T-helper 1 cell treated with Interleukin-12 subunit alpha and Interleukin-12 subunit beta and Interleukin-4 antibody, amounts not matched to agents 30 μg/mL and 1 μg/mL, for 36 hours (primary cell): Measurements from ENCODE around the gene CCL16.
"Not testable (repeated sequence)": the region's sequence is repeated elsewhere in the genome, so short reads cannot be mapped to it uniquely, and the experiment has no call there.

Experiments
- H3K27ac Mint-ChIP-seq: one replicate; pipeline ENCODE4 v1.8.0; 2021; ENCODE audit warnings: mild to moderate bottlenecking, mixed read lengths
- H3K27me3 Mint-ChIP-seq: one replicate; pipeline ENCODE4 v1.8.0; 2021; ENCODE audit warnings: low read depth, mixed read lengths
- H3K36me3 Mint-ChIP-seq: one replicate; pipeline ENCODE4 v1.8.0; 2021; ENCODE audit warnings: low read depth, mixed read lengths
- H3K4me1 Mint-ChIP-seq: one replicate; pipeline ENCODE4 v1.8.0; 2021; ENCODE audit warnings: low read depth, mixed read lengths
- H3K4me3 Mint-ChIP-seq: one replicate; pipeline ENCODE4 v1.8.0; 2021; ENCODE audit warnings: mild to moderate bottlenecking, moderate library complexity, mixed read lengths
- H3K9me3 Mint-ChIP-seq: one replicate; pipeline ENCODE4 v1.8.0; 2021; ENCODE audit warnings: mixed read lengths

The CCL16 gene, protein sequence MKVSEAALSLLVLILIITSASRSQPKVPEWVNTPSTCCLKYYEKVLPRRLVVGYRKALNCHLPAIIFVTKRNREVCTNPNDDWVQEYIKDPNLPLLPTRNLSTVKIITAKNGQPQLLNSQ

DNA sequence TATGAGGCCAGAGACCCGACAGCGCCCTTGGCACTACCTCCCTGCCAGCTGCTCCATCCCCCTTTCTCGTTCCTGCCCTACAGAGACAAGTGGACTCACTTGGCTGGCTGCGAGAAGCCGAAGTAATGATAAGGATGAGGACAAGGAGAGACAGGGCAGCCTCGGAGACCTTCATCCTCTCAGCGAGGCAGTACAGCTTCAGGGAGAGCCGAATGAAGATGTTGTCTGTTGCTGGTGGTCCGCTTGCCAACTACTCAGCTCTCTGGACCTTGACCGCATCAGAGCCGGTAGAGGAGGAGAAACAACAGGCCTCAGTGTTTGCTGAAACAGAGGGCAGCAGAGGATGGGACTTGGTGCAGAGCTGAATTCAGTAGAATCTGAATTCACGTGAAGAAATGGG is at the start of gene CCL16:
TSS of gene CCL16 (minus strand) at position 252 of the 400 bp plus-strand sequence. CDS start at position 175, 77 bp downstream.
- no peaks in the 10 kb centered on the region for H3K9me3 Mint-ChIP-seq
- peaks cover 11% of the 10 kb centered on the region for H3K27me3 Mint-ChIP-seq
- no peaks in the 10 kb centered on the region for H3K4me1 Mint-ChIP-seq
- no peak within 1 kb of the TSS for H3K4me3 Mint-ChIP-seq
- H3K36me3 Mint-ChIP-seq: no peaks in the 10 kb centered on the region
- no peak within 1 kb of the TSS for H3K27ac Mint-ChIP-seq

DNA sequence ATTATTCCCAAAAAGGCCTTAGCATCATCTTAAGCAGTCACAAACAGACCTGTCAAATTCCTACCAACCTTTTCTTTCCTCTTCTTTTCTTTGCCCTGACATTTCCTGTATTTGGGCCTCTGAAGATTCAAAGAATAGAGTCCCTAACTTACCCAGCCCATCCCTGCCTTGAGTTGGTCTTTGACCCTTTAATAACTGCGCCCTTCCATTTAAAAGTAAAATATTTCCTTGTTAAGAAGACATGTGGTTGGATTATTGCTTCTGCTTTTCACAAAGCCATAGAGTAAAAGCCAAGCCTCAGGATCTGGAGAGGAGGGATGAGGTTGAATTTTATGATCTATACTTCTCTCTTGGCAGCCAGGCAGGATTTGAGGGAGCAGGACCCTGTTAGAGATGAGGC is 49.7 kb upstream of the CCL16 start:
- H3K4me3 Mint-ChIP-seq: no peak overlapping the region
- H3K36me3 Mint-ChIP-seq: no peaks in the 10 kb centered on the region
- no peak overlapping the region for H3K27ac Mint-ChIP-seq
- no peaks in the 10 kb centered on the region for H3K9me3 Mint-ChIP-seq
- no peaks in the 10 kb centered on the region for H3K4me1 Mint-ChIP-seq
- peaks cover 44% of the 10 kb centered on the region for H3K27me3 Mint-ChIP-seq

DNA sequence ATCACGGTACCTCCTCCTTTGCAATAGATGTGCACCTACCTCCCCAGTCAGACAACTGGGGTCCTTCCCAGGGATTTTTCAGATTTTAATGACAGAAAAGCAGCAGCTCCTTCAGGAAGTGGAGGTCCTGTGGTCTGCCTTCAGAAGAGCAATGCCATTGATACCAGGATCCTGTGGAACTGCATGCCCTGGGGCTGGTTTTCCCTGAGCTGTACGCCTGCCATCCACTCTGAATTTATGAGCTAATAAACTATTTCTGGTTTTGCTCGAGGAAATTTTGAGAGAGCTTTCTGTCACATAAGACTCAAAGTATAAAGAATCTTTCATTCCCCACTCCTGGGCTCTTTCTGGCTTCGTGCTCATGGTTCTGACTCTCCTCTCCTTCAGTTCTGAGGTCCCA is 46.5 kb upstream of the CCL16 start:
- H3K4me3 Mint-ChIP-seq: no peak overlapping the region
- H3K27me3 Mint-ChIP-seq: peaks cover 27% of the 10 kb centered on the region
- H3K4me1 Mint-ChIP-seq: no peaks in the 10 kb centered on the region
- no peaks in the 10 kb centered on the region for H3K9me3 Mint-ChIP-seq
- no peak overlapping the region for H3K27ac Mint-ChIP-seq
- no peaks in the 10 kb centered on the region for H3K36me3 Mint-ChIP-seq

DNA sequence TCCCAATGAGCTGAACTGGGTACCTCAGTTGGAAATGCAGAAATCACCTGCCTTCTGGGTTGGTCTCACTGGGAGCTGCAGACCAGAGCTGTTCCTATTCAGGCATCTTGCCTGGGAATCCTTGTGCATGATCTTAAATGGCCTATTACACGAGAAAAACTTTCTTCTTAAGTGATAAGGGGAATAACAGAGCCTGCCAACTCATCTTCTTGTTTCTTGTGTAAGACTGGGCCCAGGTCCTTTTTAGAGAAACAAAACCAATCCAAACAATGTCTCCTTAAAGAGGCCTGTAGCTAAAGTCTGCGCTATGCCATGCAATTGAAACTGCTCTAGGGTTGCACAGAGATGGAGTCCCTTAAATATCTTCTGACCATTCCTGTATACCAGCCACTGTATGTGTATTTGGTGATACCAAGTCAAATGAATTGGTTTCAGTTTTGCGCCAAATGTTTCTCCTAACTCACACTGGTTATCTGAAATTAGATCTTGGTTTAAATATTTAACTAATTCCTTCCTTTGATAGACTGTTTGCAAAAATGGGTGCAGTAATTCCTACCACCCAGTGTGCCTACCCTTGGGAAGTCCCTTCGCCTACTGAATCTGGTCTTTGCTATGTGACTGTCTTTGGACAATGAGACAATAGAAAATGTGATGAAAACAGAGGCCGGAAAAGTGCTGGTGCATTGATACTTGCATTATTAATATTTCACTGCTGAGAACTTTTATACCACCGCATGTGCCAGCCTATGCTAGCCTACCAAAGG is 43.0 kb upstream of the CCL16 start:
- no peak overlapping the region for H3K27ac Mint-ChIP-seq
- H3K9me3 Mint-ChIP-seq: no peaks in the 10 kb centered on the region
- H3K4me1 Mint-ChIP-seq: no peaks in the 10 kb centered on the region
- peaks cover 36% of the 10 kb centered on the region for H3K27me3 Mint-ChIP-seq
- H3K36me3 Mint-ChIP-seq: no peaks in the 10 kb centered on the region
- H3K4me3 Mint-ChIP-seq: no peak overlapping the region

DNA sequence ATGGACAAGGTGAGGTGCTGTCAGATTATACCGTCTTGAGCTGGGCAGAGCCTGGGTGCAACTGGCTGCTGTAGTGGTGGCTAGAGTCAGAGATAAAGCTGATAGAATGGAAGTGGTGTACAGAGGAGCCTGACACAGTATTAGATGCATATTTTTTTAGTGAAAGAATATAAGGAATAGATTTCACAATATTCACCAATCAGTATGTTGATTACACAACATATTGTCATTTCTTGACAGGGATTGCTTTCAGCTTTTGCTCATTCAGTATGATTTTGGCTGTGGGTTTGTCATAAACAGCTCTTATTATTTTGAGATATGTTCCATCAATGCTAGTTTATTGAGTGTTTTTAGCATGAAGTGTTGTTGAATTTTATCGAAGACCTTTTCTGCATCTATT is 38.1 kb upstream of the CCL16 start:
- no peaks in the 10 kb centered on the region for H3K36me3 Mint-ChIP-seq
- no peak overlapping the region for H3K27ac Mint-ChIP-seq
- H3K4me1 Mint-ChIP-seq: no peaks in the 10 kb centered on the region
- no peaks in the 10 kb centered on the region for H3K9me3 Mint-ChIP-seq
- peaks cover 46% of the 10 kb centered on the region for H3K27me3 Mint-ChIP-seq
- no peak overlapping the region for H3K4me3 Mint-ChIP-seq

DNA sequence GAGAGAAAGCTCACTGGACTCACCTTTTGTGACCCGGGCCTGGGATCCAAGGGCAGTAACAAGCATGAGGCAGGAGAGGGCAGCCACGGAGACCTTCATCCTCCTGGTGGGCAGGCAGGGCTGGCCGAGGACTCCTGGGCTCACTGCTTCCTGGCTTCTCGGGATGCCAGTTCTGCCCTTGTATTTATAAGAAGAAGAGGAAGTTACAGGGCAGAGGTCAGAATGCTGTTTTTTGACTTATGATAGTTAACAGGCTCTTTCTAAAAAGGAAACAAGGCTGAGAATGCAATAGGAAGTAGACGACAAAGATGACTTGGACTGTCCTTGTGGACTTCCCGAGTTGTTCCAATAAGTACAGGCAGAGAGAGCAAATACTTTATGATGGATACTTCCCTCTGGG is 36.5 kb upstream of the CCL16 start, which contains the start of gene CCL23:
TSS of gene CCL23 (minus strand) at position 174 of the 400 bp plus-strand sequence. CDS start at position 99, 75 bp downstream.
- Mint-ChIP-seq H3K36me3 (no peaks in the 10 kb centered on the region), H3K27ac (no peak within 1 kb of the TSS), H3K4me3 (no peak within 1 kb of the TSS), H3K4me1 (no peaks in the 10 kb centered on the region), H3K27me3 (peaks cover 49% of the 10 kb centered on the region), H3K9me3 (no peaks in the 10 kb centered on the region)

DNA sequence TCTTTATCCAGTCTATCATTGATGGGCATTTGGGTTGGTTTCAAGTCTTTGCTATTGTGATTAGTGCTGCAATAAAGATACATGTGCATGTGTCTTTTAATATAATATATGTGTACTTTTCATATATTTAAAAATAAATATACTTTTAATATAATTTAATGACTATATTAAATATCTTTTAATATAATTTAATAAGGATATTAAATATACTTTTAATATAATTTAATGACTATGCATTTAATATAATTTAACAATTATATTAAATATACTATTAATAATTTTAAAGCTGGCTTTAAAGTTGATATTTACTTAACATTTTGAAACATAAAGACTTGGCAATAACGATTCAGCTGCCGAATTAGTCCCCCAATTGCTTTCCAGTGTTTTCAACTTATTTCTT is 35.3 kb upstream of the CCL16 start:
- no peak overlapping the region for H3K4me3 Mint-ChIP-seq
- no peak overlapping the region for H3K27ac Mint-ChIP-seq
- H3K9me3 Mint-ChIP-seq: no peaks in the 10 kb centered on the region
- H3K36me3 Mint-ChIP-seq: no peaks in the 10 kb centered on the region
- H3K4me1 Mint-ChIP-seq: no peaks in the 10 kb centered on the region
- H3K27me3 Mint-ChIP-seq: peaks cover 40% of the 10 kb centered on the region

DNA sequence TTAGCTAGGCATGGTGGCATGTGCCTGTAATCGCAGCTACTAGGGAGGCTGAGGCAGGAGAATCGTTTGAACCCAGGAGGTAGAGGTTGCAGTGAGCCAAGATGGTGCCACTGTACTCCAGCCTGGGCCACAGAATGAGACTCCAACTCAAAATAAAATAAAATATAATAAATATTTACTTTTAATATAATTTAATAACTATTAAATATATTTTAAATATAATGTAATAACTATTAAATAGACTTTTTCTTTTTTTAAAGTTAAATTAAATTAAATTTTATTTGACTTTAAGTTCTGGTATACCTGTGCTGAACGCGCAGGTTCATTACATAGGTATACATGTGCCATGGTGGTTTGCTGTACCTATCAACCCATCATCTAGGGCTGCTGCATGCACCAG is 34.6 kb upstream of the CCL16 start:
- H3K36me3 Mint-ChIP-seq, H3K27ac Mint-ChIP-seq, H3K4me3 Mint-ChIP-seq, H3K4me1 Mint-ChIP-seq, H3K9me3 Mint-ChIP-seq: not testable (repeated sequence)
- H3K27me3 Mint-ChIP-seq: peaks cover 39% of the 10 kb centered on the region

DNA sequence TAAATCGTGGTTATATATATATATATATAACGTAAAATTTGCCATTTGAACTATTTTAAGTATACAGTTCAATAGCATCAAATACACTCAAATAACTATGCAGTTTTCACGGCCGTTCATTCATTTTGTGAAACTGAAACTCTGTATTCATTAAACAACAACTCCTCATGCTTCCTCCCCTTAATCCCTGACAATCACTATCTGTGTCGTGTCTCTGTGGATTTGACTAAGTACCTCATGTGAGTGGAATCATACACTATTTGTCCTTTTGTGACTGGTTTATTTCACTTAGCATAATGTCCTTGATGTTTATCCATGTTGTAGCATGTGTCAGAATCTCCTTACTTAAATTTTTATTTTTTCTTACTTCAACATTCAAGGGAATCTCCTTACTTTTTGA is 33.6 kb upstream of the CCL16 start:
- peaks cover 37% of the 10 kb centered on the region for H3K27me3 Mint-ChIP-seq
- H3K36me3 Mint-ChIP-seq: no peaks in the 10 kb centered on the region
- H3K4me3 Mint-ChIP-seq: no peak overlapping the region
- H3K9me3 Mint-ChIP-seq: no peaks in the 10 kb centered on the region
- no peak overlapping the region for H3K27ac Mint-ChIP-seq
- no peaks in the 10 kb centered on the region for H3K4me1 Mint-ChIP-seq

DNA sequence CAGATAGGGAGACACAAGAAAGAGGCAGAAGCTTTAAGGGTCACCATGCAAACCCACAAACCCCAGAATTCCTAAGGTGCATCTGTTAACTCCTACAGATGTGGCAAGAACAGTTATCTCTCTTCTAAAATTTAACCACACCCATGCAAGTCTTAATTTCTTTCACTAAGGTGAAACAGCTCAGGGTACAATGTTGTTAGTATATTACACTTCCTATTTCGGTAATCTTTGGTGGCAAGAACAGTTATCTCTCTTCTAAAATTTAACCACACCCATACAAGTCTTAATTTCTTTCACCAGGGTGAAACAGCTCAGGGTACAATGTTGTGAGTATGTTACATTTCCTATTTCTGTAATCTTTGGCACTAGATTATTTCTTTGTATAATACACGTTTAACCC is 29.9 kb upstream of the CCL16 start:
- H3K27me3 Mint-ChIP-seq: peaks cover 17% of the 10 kb centered on the region
- H3K4me1 Mint-ChIP-seq: no peaks in the 10 kb centered on the region
- no peaks in the 10 kb centered on the region for H3K36me3 Mint-ChIP-seq
- no peak overlapping the region for H3K4me3 Mint-ChIP-seq
- H3K9me3 Mint-ChIP-seq: no peaks in the 10 kb centered on the region
- H3K27ac Mint-ChIP-seq: no peak overlapping the region

DNA sequence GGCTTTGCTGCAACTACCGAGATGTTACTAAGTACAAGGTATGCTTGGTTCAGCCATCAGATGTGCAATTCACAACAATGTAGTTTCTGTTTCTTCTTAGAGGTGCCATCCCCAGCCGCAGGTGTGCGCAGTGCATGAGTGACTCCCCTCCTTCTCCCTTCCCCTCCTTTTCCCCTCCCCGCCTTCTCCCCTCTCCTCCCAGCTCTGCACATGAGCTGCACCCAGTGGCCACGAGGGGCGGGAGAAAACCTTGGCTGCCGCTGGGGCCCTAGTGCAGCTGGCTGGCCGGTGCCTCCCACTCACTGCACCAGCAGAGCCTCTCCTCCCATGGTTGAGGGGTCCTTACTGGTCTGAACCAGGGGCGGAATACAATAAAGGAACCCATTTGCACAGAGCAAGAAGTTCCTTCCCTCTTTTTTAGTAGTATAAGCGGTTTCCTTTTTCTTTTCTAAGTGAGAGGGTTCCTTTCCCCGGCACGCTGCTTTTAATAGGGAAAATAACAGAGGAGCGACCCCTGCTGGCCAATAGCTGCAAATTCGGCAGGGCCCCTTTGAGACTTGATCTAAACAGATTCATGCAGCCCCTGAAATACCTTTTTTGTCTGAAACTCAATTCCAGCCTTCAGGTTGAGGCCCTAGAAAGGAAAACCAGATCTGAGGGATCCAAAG is 27.8 kb upstream of the CCL16 start:
- Mint-ChIP-seq H3K4me1 (peaks cover 6% of the 10 kb centered on the region), H3K4me3 (no peak overlapping the region), H3K27ac (no peak overlapping the region)

DNA sequence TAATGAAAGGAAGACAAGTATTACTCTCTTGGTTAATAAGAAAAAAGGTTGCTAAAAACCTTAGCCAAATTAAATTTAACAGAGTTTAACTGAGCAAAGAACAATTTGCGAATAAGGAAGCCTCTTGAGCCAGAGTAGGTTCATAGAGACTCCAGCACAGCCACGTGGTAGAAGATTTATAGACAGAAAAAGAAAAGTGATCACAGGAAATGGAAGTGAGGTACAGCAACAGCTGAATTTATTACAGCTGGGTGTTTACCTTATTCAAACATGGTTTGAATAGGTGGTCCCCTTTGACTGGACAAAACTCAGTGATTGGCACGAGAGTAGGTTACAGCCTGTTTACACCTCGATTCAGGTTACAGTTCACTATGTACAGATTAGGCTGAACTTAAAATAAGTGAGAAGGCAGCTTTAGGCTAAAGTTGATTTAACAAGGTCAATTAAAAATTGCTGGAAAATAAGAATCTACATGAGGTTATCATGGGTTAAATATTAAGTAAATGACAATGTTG is 23.4 kb upstream of the CCL16 start:
- H3K27ac Mint-ChIP-seq: no peak overlapping the region
- no peaks in the 10 kb centered on the region for H3K36me3 Mint-ChIP-seq
- H3K4me1 Mint-ChIP-seq: peaks cover 6% of the 10 kb centered on the region
- H3K27me3 Mint-ChIP-seq: peaks cover 13% of the 10 kb centered on the region
- no peaks in the 10 kb centered on the region for H3K9me3 Mint-ChIP-seq
- H3K4me3 Mint-ChIP-seq: no peak overlapping the region

More for the DNA sequence above, 27.8 kb upstream of the CCL16 start:
- H3K9me3 Mint-ChIP-seq: no peaks in the 10 kb centered on the region
- H3K27me3 Mint-ChIP-seq: peaks cover 23% of the 10 kb centered on the region
- H3K36me3 Mint-ChIP-seq: no peaks in the 10 kb centered on the region

DNA sequence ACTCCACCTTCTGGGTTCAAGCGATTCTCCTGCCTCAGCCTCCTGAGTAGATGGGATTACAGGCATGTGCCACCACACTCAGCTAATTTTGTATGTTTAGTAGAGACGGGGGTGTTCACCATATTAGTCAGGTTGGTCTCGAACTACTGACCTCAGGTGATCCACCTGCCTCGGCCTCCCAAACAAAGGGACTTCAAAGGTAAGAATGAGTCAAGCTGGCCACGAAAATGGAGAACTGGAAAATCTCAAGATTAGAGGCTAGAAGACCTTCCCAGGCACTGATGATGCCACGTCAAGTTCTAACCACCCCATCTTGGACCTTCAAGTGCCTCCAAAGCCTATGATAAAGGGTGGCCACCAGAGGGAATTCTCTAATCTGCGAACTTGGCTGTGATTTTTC is 21.3 kb upstream of the CCL16 start:
- Mint-ChIP-seq H3K36me3 (no peaks in the 10 kb centered on the region), H3K9me3 (no peaks in the 10 kb centered on the region), H3K27me3 (peaks cover 13% of the 10 kb centered on the region), H3K27ac (no peak overlapping the region), H3K4me1 (peaks cover 6% of the 10 kb centered on the region), H3K4me3 (no peak overlapping the region)

DNA sequence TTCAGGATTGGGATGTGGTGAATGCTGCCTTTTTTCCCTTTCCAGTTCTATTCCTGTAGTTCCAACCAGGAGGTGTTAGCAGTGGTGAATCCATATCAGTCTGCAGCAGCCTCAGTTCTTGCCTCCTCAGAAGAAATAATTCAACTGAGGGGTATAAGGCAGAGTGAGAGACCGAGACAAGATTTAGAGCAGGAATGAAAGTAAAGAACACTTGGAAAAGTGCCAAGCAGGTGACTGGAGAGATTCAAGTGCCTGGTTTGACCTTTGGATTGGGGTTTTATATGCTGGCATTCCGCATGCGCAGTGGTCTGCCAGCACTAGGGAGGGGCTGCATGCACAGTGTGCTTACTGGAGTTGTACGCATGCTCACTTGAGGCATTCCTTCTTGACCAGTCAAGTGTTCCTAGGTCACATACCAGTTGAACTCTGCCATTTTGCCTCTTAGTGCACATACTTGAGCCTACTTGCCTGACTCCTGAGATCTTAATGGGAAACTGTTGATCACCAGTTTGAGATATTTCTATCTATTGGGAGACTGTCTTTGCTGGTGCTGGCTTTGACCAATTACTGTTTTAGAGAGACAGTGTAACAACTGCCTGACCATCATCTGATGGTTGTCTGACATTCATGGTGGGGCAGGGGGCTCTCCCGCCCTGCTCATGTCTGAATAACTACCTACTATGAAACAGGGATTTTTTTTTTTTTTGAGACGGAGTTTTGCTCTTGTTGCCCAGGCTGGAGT is 20.7 kb upstream of the CCL16 start:
- Mint-ChIP-seq H3K27ac (no peak overlapping the region), H3K9me3 (no peaks in the 10 kb centered on the region), H3K4me3 (no peak overlapping the region), H3K27me3 (peaks cover 13% of the 10 kb centered on the region), H3K4me1 (peaks cover 6% of the 10 kb centered on the region), H3K36me3 (no peaks in the 10 kb centered on the region)
